Neural cell (in vitro differentiated cells): ENCODE results near the gene CXADR.

Experiments
- EP300 ChIP-seq: fragments of 450-650 bp; conservative IDR thresholded peaks from 2 replicates; pipeline ENCODE4 v1.6.1; 2014; ENCODE audit warnings: antibody characterized with exemption, mild to moderate bottlenecking, moderate library complexity; ENCODE audit not compliant: poor library complexity, severe bottlenecking
- EZH2 ChIP-seq: fragments of 200-600, 300-800 bp; shearing (Covaris generic), sonication (generic); IDR thresholded peaks from 2 replicates; pipeline ENCODE4 v1.6.1; 2014; ENCODE audit warnings: antibody characterized with exemption, low read length, borderline replicate concordance, mild to moderate bottlenecking; ENCODE audit not compliant: insufficient read depth, poor library complexity, severe bottlenecking
- MXI1 ChIP-seq: fragments of 450-650 bp; conservative IDR thresholded peaks from 2 replicates; pipeline ENCODE4 v1.6.1; 2014; ENCODE audit warnings: antibody characterized with exemption, mild to moderate bottlenecking; ENCODE audit not compliant: poor library complexity, severe bottlenecking
- POLR2AphosphoS5 ChIP-seq: IDR thresholded peaks from 2 replicates; pipeline ENCODE4 v1.6.1; 2012
- RAD21 ChIP-seq: fragments of 450-650 bp; conservative IDR thresholded peaks from 2 replicates; pipeline ENCODE4 v1.6.1; 2014; ENCODE audit warnings: antibody characterized with exemption, mild to moderate bottlenecking, moderate library complexity
- REST ChIP-seq: IDR thresholded peaks from 2 replicates; pipeline ENCODE4 v1.6.1; 2012; ENCODE audit warnings: borderline replicate concordance
- SMC3 ChIP-seq: fragments of 450-650 bp; conservative IDR thresholded peaks from 2 replicates; pipeline ENCODE4 v1.6.1; 2014; ENCODE audit warnings: antibody characterized with exemption, mild to moderate bottlenecking, moderate library complexity; ENCODE audit not compliant: poor library complexity
- TAF1 ChIP-seq: IDR thresholded peaks from 2 replicates; pipeline ENCODE4 v1.6.1; 2012; ENCODE audit warnings: low read depth
- TF ChIP-seq, protein P1 (sequence below): fragments of 450-650 bp; IDR thresholded peaks from 2 replicates; pipeline ENCODE4 v1.5.1; 2014; ENCODE audit warnings: antibody characterized with exemption, mild to moderate bottlenecking, moderate library complexity; ENCODE audit not compliant: poor library complexity, severe bottlenecking

GRCh38 chr21:17527240-17527639, 14.4 kb downstream of the CXADR start:
- TF ChIP-seq POLR2AphosphoS5 (no peak), EZH2 (no peak), REST (no peak), TAF1 (no peak), EP300 (no peak), SMC3 (no peak), RAD21 (no peak), MXI1 (no peak)
- TF ChIP-seq, protein P1, sequence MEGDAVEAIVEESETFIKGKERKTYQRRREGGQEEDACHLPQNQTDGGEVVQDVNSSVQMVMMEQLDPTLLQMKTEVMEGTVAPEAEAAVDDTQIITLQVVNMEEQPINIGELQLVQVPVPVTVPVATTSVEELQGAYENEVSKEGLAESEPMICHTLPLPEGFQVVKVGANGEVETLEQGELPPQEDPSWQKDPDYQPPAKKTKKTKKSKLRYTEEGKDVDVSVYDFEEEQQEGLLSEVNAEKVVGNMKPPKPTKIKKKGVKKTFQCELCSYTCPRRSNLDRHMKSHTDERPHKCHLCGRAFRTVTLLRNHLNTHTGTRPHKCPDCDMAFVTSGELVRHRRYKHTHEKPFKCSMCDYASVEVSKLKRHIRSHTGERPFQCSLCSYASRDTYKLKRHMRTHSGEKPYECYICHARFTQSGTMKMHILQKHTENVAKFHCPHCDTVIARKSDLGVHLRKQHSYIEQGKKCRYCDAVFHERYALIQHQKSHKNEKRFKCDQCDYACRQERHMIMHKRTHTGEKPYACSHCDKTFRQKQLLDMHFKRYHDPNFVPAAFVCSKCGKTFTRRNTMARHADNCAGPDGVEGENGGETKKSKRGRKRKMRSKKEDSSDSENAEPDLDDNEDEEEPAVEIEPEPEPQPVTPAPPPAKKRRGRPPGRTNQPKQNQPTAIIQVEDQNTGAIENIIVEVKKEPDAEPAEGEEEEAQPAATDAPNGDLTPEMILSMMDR, result no peak
